Measurements from ENCODE around the gene FBLIM1.

FBLIM1 gene

GRCh38 chr1:15758343-15758931 lies at the start of gene FBLIM1:
Gene FBLIM1, plus strand, starts transcription at chr1:15758795. Its CDS starts 6,189 bp downstream, at chr1:15764984.
- no peak for DNase-seq (ENCODE audit: low spot score)

- no peak for DNase-seq (ENCODE audit: low spot score)
These were observed 49.4 kb upstream of the FBLIM1 start for GRCh38 chr1:15709226-15709625.

GRCh38 chr1:15712168-15712567 lies 46.4 kb upstream of the FBLIM1 start:
- DNase-seq (ENCODE audit: low spot score): no peak

- no peak for DNase-seq (ENCODE audit: low spot score)
These were observed 44.0 kb upstream of the FBLIM1 start for GRCh38 chr1:15714406-15715136.

GRCh38 chr1:15717418-15718125 lies 41.0 kb upstream of the FBLIM1 start:
- DNase-seq (ENCODE audit: low spot score): no peak

- no peak for DNase-seq (ENCODE audit: low spot score)
These were observed 40.4 kb upstream of the FBLIM1 start for GRCh38 chr1:15718199-15718601.

- DNase-seq (ENCODE audit: low spot score): no peak
These were observed 39.0 kb upstream of the FBLIM1 start for GRCh38 chr1:15719381-15720120.

- DNase-seq (ENCODE audit: low spot score): no peak
These were observed 37.7 kb upstream of the FBLIM1 start for GRCh38 chr1:15720861-15721260.

GRCh38 chr1:15722411-15722810 lies 36.2 kb upstream of the FBLIM1 start:
- DNase-seq (ENCODE audit: low spot score): no peak

GRCh38 chr1:15722836-15723532 lies 35.6 kb upstream of the FBLIM1 start:
- DNase-seq (ENCODE audit: low spot score): no peak

- DNase-seq (ENCODE audit: low spot score): no peak
These were observed 34.9 kb upstream of the FBLIM1 start for GRCh38 chr1:15723631-15724246.

GRCh38 chr1:15724949-15725880 lies 33.4 kb upstream of the FBLIM1 start:
- DNase-seq (ENCODE audit: low spot score): no peak

GRCh38 chr1:15726508-15726907 lies 32.1 kb upstream of the FBLIM1 start:
- no peak for DNase-seq (ENCODE audit: low spot score)

- DNase-seq (ENCODE audit: low spot score): no peak
These were observed 31.6 kb upstream of the FBLIM1 start for GRCh38 chr1:15727021-15727420.

- DNase-seq (ENCODE audit: low spot score): no peak
These were observed 31.2 kb upstream of the FBLIM1 start for GRCh38 chr1:15727424-15727823.

GRCh38 chr1:15727866-15728534 lies 30.6 kb upstream of the FBLIM1 start:
- no peak for DNase-seq (ENCODE audit: low spot score)

- DNase-seq (ENCODE audit: low spot score): no peak
These were observed 29.5 kb upstream of the FBLIM1 start for GRCh38 chr1:15728937-15729657.

- no peak for DNase-seq (ENCODE audit: low spot score)
These were observed 28.2 kb upstream of the FBLIM1 start for GRCh38 chr1:15730423-15730822.

GRCh38 chr1:15730936-15731335 lies 27.7 kb upstream of the FBLIM1 start:
- DNase-seq (ENCODE audit: low spot score): no peak

Measured in germinal center (tissue), 1 donor.